CD4-positive, alpha-beta T cell treated with Interleukin-17A for 4 hours (primary cell): ENCODE measurements around the gene RAD51B.
"Not testable (repeated sequence)": the region's sequence is repeated elsewhere in the genome, so short reads cannot be mapped to it uniquely, and the experiment has no call there.

Experiments
- DNase-seq: peaks from one replicate; pipeline ENCODE4 v3.0.0-alpha.2; 2020; ENCODE audit warnings: mixed read lengths

Gene RAD51B

GRCh38 chr14:67819563-67820421 lies at the start of gene RAD51B:
Gene RAD51B, plus strand, starts transcription at chr14:67819779.
- peak; percentile 86 for DNase-seq

DNA sequence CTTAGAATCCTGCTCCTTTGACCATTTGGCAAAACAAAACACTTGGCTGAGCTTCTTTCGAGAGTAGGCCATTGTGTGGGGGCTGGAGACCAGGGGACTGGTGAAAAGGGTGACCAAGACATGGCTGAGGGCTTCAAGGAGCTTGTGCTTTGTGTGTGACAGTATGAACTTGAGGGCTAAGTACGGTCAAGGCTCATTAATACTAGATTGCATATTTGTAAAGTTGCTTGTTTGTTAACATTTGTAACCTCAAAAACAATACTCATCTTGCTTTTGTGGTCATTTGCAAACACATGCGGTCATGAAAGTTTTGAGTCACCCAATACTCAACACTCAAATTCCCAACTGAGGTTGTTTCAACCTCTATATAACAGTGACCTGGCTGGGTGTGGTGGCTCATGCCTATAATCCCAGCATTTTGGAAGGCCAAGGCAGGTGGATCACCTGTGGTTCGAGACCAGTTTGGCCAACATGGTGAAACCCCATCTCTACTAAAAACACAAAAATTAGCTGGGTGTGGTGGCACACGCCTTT lies 45.7 kb upstream of the RAD51B start:
- no peak for DNase-seq

- DNase-seq, result no peak
Measured at GRCh38 chr14:67776653-67777322, 42.8 kb upstream of the RAD51B start.

DNA sequence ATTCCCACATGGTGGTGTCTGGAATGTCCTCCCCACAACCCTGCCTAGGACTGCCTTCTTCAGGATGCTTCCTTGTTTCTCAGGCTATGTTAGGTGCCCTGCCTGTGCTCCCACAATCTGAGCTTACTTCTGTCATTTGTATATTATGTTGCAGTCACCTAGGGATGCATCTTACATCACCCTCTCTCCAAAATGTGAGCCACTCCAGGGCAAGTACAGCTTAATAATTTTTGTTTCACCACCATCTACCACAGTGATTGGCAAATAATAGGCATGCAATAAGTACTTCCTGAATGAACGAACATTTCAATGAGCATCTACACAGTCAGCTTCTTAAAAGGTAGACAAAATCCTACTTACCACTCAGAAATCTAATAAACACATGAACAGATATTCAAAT lies 40.8 kb upstream of the RAD51B start:
- DNase-seq, result no peak

GRCh38 chr14:67782090-67782489 lies 37.5 kb upstream of the RAD51B start:
- DNase-seq, result no peak

DNA sequence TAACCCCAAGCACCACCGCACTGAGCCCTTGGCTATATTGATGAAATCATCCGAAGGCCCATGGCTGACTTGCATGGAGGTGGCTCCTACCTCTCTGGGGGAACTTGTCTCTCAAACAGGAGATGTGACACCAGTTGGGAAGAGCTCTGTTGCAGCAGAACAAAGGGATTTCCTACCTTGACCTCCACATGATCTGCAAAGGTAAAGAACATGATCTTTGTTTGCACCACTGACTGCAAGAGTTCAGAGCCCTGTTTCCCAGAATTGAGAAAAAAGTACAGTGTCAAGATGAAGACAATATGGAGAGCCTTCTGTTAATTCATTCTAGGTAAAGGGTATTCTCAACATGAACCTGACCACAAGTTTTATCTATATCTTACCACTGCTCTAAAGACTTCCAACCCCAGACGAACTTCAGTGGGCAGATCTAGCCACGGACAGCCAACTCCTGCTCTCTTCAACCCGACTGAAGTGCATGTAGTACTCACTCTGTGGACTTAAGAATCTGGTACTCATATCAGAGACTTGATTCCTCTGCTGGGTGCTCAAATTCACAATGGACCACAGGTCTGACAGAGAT lies 35.2 kb upstream of the RAD51B start:
- no peak for DNase-seq

GRCh38 chr14:67785270-67786109 lies 34.1 kb upstream of the RAD51B start:
- no peak for DNase-seq

DNA sequence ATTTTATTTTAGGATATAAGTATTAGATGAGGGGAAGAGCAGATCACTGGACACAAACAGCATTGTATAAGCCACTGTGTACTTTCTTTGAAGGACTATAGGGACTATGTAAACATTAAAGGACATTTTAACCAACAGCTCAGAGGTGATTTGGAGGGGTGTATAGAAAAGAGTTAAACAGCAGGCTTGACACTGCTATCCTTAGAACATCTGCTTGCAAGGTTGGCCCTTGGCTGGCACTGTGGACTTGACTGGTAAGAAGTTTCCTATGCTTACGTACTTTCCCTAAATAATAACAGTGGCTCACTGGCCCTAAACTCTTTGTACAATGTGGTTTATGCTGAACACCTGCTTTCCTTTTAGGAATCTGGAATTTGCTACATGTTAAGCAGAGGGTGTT lies 31.9 kb upstream of the RAD51B start:
- DNase-seq, result no peak

DNA sequence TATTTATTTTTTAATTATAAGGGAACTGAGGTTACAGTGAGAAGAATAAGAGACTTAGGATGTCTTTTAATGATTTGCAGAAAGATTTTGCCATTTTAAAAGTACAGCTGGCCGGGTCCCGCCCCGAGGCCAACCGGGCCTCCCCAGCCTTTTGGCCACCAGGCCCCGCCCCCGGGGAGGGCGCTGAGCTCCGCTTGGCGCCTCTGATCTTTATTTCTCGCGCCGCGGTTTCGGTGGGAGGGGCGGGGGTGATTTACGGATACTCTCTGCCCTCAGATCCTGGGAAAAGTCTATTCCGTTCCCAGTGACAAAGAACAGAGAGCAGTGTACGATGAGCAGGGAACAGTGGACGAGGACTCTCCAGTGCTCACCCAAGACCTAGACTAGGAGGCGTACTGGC lies 20.8 kb upstream of the RAD51B start:
- DNase-seq, result no peak

GRCh38 chr14:67800743-67801142 lies 18.8 kb upstream of the RAD51B start:
- no peak for DNase-seq

GRCh38 chr14:67806246-67806645 lies 13.3 kb upstream of the RAD51B start:
- DNase-seq, result no peak

DNA sequence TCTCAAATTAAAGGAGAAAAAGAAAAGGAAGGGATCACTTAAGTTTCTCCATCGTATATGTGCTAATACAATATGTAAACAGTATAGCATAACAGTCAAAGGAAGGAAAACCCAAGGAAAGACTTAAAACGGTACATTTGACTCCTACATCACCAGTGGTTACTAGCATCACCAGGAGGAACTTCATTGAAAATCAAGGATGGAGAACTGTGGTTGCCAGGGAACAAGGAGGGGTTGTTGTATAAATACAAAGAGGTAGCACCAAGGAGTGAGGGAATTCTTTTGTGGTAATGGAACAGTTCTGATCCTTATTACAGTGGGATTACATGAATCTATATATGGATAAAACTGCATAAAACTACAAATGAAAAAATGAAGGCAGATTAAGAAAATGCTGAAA lies 4.8 kb upstream of the RAD51B start:
- no peak for DNase-seq

DNA sequence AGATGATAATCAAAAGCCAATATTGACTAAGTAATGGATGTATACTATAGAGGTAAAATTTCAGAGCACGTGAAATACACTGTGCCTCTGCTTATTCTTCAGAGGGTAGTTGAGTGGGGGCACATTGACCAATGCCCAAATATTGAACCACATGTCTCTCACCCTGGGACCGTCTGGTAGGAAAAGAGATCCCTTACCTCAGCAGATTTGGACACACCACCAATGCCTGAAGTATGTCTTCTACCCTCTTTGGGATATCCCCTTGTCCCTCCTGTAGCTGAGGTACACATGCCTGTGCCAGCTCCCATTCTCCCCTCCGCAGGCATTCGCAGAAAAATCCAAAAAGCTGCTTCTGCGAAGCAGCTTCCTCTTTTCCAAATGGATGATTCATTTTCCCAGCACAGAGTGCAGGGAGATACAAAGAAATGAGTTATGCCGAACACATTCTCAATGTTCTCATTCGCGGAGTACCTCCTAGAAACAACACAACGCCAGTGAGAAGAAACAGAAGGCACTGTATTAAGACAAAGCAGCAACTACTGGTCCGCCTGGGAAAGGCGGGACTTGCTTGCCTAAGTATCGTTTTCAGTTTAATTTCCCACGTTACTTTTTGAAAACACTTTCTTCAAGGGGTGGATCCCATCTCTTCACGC lies 3.9 kb upstream of the RAD51B start:
- no peak for DNase-seq

DNA sequence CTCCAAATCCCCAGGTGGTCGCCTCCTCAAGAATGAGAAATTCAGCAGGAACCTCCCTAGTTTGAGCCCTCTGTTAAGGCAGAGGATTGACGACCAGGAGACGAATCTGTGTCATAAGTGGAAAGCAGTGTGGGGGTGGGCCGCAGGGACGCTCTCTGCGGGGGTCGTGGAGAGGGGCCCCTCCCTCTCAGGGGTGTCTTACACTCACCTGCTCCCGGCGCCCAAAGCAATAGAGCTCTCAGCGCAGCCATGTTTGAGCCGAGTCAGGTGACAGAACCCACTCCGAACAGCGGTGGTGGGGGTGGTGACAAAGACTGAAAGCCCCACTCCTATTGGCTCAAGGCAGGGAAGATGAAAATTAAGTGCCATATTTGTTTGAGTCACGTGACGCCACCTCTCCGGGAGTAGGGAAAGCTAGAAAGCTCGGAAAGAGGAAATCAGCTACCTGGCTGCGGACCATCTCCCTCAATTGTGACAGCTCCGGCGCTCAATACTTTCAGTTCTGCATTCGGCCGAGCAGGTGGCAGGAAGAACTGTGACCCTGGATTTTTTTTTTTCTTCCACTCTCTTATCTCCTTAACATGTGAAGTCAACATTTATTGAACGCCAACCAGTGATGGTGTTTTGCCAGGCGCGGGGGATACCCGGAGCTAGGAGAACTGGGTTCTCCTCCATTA lies 3.1 kb upstream of the RAD51B start, which contains the start of gene ZFYVE26:
Gene ZFYVE26 (minus strand): TSS at position 265 of the 677 bp plus-strand sequence. CDS start 627 bp downstream, outside the sequence.
- DNase-seq, result peak; percentile 87

DNA sequence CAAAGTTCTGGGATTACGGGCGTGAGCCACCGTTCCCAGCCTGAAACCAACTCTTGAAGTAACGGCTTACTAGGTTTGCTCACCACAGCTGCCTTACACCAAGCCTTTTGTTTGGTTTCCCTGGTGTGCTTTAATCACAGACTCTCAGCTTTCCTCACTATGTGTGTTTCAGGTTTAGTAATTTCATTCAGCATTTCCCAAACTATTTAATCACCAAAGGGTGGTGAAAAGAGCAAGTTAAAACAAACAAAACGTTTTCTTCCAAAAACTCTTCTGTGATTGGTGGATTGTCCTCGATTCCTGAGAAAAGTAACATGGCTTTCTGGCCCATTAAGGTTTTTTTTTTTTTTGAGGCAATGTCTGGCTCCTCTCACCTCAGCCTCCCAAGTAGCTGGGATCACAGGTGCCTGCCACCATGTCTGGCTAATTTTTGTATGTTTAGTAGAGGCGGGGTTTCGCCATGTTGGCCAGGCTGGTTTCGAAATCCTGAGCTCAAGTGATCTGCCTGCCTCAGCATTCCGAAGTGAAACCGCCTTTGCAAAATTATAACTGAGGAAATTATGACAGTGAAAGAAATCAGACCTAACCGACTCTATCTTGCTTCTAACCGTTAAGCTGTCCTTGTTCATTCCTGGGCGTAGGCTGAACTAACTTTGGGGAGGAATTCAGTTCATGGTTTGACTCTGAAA lies 1.7 kb upstream of the RAD51B start:
- no peak for DNase-seq

GRCh38 chr14:67818476-67818875 lies 1.1 kb upstream of the RAD51B start:
- DNase-seq, result not testable (repeated sequence)

DNA sequence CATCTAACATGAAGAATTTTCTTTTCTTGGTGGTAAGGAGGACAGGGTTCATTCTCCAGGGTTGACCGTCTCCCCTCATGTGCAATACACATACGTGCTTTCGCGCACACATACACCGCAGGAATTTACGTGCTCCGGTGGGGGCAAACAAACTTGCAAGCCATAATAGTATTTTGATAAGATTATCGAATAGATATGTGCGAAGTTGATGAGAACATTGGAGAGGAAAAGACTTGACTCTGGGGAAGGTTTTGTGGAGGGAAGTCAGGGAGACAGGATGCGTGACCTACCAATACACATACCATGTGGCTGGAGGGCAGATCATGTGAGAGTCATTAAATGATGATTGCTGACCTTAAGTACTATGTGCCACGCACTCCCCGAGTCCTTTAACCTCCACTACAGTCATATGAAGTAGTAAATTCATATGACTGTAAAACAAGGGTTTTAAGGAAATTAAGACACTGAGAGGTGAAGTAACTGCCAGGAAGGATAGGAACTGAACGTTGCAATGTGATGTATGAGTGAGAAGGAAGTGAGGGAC lies 921 bp downstream of the RAD51B start:
- DNase-seq, result peak; percentile 10

DNA sequence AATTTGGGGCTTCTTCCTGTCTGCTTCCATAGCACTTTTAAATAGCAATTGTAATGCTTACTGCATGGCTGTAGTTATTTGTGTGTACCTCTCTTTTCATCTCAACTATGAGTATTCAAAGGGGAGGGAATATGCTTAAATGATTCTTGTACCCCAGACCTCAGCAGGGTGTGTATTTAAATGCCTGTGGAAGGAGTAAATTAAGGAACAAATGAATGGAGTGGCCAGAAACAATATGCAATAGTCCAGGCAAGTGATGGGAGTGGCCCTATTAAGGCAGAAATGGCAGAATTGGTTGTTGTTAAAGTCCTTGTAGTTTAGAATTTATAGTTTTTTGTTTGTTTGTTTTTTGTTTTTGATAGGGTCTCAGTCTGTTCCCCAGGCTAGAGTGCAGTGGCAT lies 1.5 kb downstream of the RAD51B start:
- DNase-seq, result no peak

DNA sequence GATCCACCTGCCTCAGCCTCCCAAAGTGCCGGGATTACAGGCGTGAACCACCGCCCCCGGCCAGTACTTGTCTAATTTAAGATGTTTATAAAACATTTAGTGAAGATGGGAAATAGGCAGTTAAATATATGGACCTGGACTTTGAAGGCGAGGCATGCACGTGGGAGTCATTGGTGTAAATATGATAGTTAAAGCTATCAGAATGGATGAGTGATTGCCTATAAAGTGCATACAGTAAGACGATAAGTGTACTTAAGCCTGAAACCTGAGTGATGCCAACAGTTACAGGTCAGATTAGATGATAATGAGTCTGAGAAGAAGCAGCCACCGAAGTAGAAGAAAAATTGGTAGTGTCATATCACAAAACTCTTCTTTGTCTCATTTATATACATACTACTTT lies 11.5 kb downstream of the RAD51B start:
- DNase-seq, result no peak

DNA sequence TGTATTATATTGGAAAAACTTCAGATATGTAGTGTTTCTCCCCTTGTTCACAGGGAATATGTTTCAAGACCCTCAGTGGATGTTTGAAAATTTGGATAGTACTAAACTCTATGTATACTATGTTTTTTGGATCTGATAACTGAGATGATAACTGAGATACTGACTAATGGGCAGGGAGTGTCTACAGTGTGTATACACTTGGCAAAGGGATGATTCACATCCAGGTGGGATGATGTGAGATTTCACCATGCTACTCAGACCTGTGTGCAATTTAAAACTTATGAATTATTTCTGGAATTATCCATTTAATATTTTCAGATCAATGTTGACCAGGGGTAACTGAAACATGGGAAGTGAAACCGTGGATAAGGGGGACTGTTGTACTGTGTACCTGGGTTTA lies 13.8 kb downstream of the RAD51B start:
- DNase-seq, result no peak

DNA sequence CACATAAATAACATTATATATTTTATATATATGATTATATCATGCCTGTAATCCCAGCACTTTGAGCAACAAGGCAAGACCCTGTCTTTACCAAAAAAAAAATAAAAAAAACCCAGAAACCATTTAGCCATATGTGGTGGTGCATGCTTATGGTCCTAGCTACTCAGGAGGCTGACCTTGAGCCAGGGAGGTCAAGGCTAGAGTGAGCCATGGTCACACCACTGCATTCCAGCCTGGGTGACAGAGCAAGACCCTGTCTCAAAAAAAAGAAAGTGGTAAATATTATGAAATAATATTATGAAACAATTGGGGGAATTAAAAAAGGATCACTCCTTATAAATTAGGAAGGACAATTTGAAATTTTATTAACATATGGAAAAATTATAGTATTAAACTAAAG lies 16.0 kb downstream of the RAD51B start:
- no peak for DNase-seq
